ENCODE measurements around the gene RTRAF. TPM values are rescaled to one million over a fixed set of nuclear protein-coding genes. Genes with fewer than 3 reads are reported as not detected.

The RTRAF gene
- total RNA-seq, 1 experiment from 2014 or later: 350 TPM

DNA sequence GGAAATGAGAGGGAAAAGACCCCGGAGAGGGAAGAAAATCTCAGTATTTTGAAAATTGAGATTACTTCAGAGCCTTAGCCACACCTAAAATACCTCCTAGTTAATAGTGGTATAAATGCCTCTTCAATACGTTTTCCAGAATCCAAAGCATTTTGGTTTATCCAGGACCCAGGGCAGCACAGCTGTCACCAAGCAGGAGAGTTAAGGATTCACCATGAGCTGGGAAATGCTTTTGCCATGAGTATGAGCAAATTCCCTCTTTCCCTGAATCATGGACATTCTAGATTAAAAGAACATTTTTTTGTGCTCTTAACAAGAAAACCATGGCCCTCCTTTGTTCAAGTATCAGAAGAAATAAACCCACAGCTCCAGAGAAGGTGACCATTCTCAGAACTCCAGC is 21.8 kb upstream of the RTRAF start:
- no peak overlapping the region for H3K14ac ChIP-seq (ENCODE audit: insufficient read depth, low read length)
- Mint-ChIP-seq H3K9me3 (no peaks in the 10 kb centered on the region), H3K27ac (no peak overlapping the region), H3K36me3 (ENCODE audit: insufficient read depth in 1 of 3, low read depth in 3 of 3) (no peaks in the 10 kb centered on the region), H3K4me3 (no peak overlapping the region), H3K4me1 (peaks cover 0 to 6% of the 10 kb centered on the region in 2 experiments; a peak in 1 of 4 replicates), H3K27me3 (ENCODE audit: low read depth) (no peaks in the 10 kb centered on the region)
- H3K4me2 ChIP-seq (ENCODE audit: insufficient read depth, insufficient read length, low read length): no peak overlapping the region
- H4K8ac ChIP-seq (replicated peaks; ENCODE audit: insufficient read length, low read depth, low read length): no peak overlapping the region
- no peak overlapping the region for H3K56ac ChIP-seq (ENCODE audit: insufficient read length, low read depth, low read length)
- no peak overlapping the region for H4K91ac ChIP-seq (ENCODE audit: insufficient read length, low read depth, low read length)
- H2BK120ac ChIP-seq (ENCODE audit: low read depth, low read length, poor library complexity, severe bottlenecking): no peak overlapping the region
- H3K4ac ChIP-seq (ENCODE audit: low read depth, low read length): no peak overlapping the region
- H3K79me1 ChIP-seq (ENCODE audit: insufficient read depth, low read depth, low read length, poor library complexity, severe bottlenecking): no peaks in the 10 kb centered on the region
- no peak overlapping the region for H2BK12ac ChIP-seq (ENCODE audit: insufficient read length, low read depth, low read length)
- no peak overlapping the region for H2AFZ ChIP-seq (ENCODE audit: low read length)
- H3K79me2 ChIP-seq (ENCODE audit: insufficient read depth, low read length): no peaks in the 10 kb centered on the region
- H2BK15ac ChIP-seq (ENCODE audit: low read depth, low read length): no peak overlapping the region
- no peaks in the 10 kb centered on the region for H3K23me2 ChIP-seq (ENCODE audit: insufficient read length, low read depth, low read length, poor library complexity, severe bottlenecking)
- DNase-seq: no peak
- WGBS (ENCODE audit: extremely low coverage, insufficient read length, low lambda C conversion rate): no CpG with 5 or more reads among the region's 2 CpGs
- no peak overlapping the region for H2AK5ac ChIP-seq (ENCODE audit: insufficient read length, low read length)
- no peak overlapping the region for H2BK5ac ChIP-seq (ENCODE audit: insufficient read length, low read length)
- H3K4me1 ChIP-seq (ENCODE audit: insufficient read depth, low read length): 0 out of 2 replicates have a peak, but pooled peaks cover 2% of the 10 kb centered on the region
- H4K5ac ChIP-seq (ENCODE audit: insufficient read length, low read depth, low read length): no peak overlapping the region
- H3K9ac ChIP-seq (ENCODE audit: extremely low read depth, insufficient read length, low read length): no peak overlapping the region
- H3K27me3 ChIP-seq (ENCODE audit: insufficient read depth, low read length): no peaks in the 10 kb centered on the region
- TF ChIP-seq, protein P1, sequence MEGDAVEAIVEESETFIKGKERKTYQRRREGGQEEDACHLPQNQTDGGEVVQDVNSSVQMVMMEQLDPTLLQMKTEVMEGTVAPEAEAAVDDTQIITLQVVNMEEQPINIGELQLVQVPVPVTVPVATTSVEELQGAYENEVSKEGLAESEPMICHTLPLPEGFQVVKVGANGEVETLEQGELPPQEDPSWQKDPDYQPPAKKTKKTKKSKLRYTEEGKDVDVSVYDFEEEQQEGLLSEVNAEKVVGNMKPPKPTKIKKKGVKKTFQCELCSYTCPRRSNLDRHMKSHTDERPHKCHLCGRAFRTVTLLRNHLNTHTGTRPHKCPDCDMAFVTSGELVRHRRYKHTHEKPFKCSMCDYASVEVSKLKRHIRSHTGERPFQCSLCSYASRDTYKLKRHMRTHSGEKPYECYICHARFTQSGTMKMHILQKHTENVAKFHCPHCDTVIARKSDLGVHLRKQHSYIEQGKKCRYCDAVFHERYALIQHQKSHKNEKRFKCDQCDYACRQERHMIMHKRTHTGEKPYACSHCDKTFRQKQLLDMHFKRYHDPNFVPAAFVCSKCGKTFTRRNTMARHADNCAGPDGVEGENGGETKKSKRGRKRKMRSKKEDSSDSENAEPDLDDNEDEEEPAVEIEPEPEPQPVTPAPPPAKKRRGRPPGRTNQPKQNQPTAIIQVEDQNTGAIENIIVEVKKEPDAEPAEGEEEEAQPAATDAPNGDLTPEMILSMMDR (conservative IDR thresholded peaks at IDR 0.05): no peak
- H3K27ac ChIP-seq (ENCODE audit: insufficient read length, low read depth, low read length): no peak overlapping the region
- no peak overlapping the region for H3K23ac ChIP-seq (ENCODE audit: insufficient read length, low read depth, low read length)
- no peak overlapping the region for H3K18ac ChIP-seq (ENCODE audit: insufficient read length, low read depth, low read length)
- no peak overlapping the region for H3T11ph ChIP-seq (ENCODE audit: low read length)
- H3K9me3 ChIP-seq (ENCODE audit: control insufficient read depth, low read depth, low read length): no peaks in the 10 kb centered on the region
- no peaks in the 10 kb centered on the region for H4K20me1 ChIP-seq (ENCODE audit: control insufficient read depth, insufficient read depth, insufficient read length)
- H2BK20ac ChIP-seq (ENCODE audit: low read depth, low read length, poor library complexity, severe bottlenecking): no peak overlapping the region
